H1 (cell line): Measurements from ENCODE around the gene NECTIN1. TPM values are rescaled to one million over a fixed set of nuclear protein-coding genes. Genes with fewer than 3 reads are reported as not detected.

Experiments
- CTCF ChIA-PET: fragments of 300-600 bp; sonication (Branson Sonifier 250); formaldehyde crosslinking; loops from one replicate; lab custom pipeline; 2021; ENCODE audit not compliant: partially characterized antibody; lab: Charles Lee
- POLR2A ChIA-PET: fragments of 300-600 bp; sonication (Branson Sonifier 250); formaldehyde crosslinking; loops from one replicate; lab custom pipeline; 2021; ENCODE audit warnings: inconsistent platforms; ENCODE audit not compliant: partially characterized antibody; lab: Charles Lee
- DNase-seq, 2 experiments: peaks; one replicate each; pipeline versions ENCODE4 v3.0.0 to v3.0.0-alpha.2; 2010 to 2022; ENCODE audit warnings: low spot score in 2 of 2, low read depth in 1 of 2, mixed read lengths in 1 of 2
- FAIRE-seq: peaks from 2 replicates; lab custom pipeline; 2011; peaks lifted over from hg19 to GRCh38; lab: Jason Lieb, UNC
- H2AFZ ChIP-seq: 2 replicates; pipeline ENCODE4 v1.8.1; 2012; ENCODE audit warnings: low read length, inconsistent platforms
- H2AK5ac ChIP-seq: 2 replicates; pipeline ENCODE4 v1.6.1; 2013; ENCODE audit warnings: low read depth, low read length
- H2BK120ac ChIP-seq: replicated peaks from 2 replicates; pipeline ENCODE3; 2013; ENCODE audit warnings: low read depth, low read length, inconsistent platforms
- H2BK12ac ChIP-seq: 2 replicates; pipeline ENCODE4 v1.6.1; 2013; ENCODE audit warnings: low read depth, low read length
- H2BK15ac ChIP-seq: 2 replicates; pipeline ENCODE4 v1.6.1; 2013; ENCODE audit warnings: low read length
- H2BK20ac ChIP-seq: 2 replicates; pipeline ENCODE4 v1.6.1; 2013; ENCODE audit warnings: low read length
- H2BK5ac ChIP-seq: 2 replicates; pipeline ENCODE4 v1.6.1; 2013; ENCODE audit warnings: low read depth, low read length
- H3K14ac ChIP-seq: 2 replicates; pipeline ENCODE4 v1.6.1; 2013; ENCODE audit warnings: inconsistent platforms; ENCODE audit not compliant: insufficient read length
- H3K18ac ChIP-seq: 2 replicates; pipeline ENCODE4 v1.6.1; 2013; ENCODE audit warnings: low read length; ENCODE audit errors: extremely low read depth
- H3K23ac ChIP-seq: 2 replicates; pipeline ENCODE4 v1.6.1; 2013; ENCODE audit warnings: inconsistent platforms; ENCODE audit not compliant: insufficient read length
- H3K23me2 ChIP-seq: 2 replicates; pipeline ENCODE4 v1.6.1; 2013; ENCODE audit warnings: low read depth, low read length
- H3K27ac ChIP-seq: 2 replicates; pipeline ENCODE4 v1.6.1; 2011; ENCODE audit warnings: low read depth, low read length, inconsistent platforms
- H3K27me3 ChIP-seq, 4 experiments: replicated peaks in 1 of 4; 1 replicate in 1 of 4; 2 replicates in 3 of 4; pipeline versions ENCODE4 v1.6.1 to v1.8.1; 2011 to 2013; ENCODE audit warnings: low read length in 3 of 4, mild to moderate bottlenecking in 3 of 4, inconsistent platforms in 2 of 4, mixed read lengths in 2 of 4, moderate library complexity in 1 of 4; ENCODE audit not compliant: control insufficient read depth in 3 of 4, insufficient read depth in 3 of 4; ENCODE audit errors: extremely low read depth in 1 of 4
- H3K36me3 ChIP-seq, 4 experiments: 2 replicates each; pipeline versions ENCODE4 v1.6.1 to v1.8.1; 2011 to 2013; ENCODE audit warnings: mild to moderate bottlenecking in 4 of 4, low read length in 3 of 4, moderate library complexity in 2 of 4, control low read depth in 1 of 4, inconsistent platforms in 1 of 4; ENCODE audit not compliant: insufficient read depth in 4 of 4, control insufficient read depth in 2 of 4
- H3K4ac ChIP-seq: replicated peaks from 2 replicates; pipeline ENCODE3; 2013; ENCODE audit warnings: low read length, low read depth, mixed read lengths, inconsistent platforms; ENCODE audit not compliant: insufficient read length
- H3K4me1 ChIP-seq, 4 experiments: replicated peaks in 1 of 4; 1 replicate in 1 of 4; 2 replicates in 3 of 4; pipeline versions ENCODE4 v1.6.1 to v1.8.1; 2011 to 2013; ENCODE audit warnings: low read length in 3 of 4, inconsistent platforms in 2 of 4, mixed read lengths in 1 of 4; ENCODE audit not compliant: insufficient read depth in 4 of 4, control insufficient read depth in 3 of 4
- H3K4me2 ChIP-seq, 2 experiments: 2 replicates each; pipeline versions ENCODE4 v1.6.1 to v1.8.1; 2011 to 2013; ENCODE audit warnings: low read depth in 2 of 2, low read length in 2 of 2, control low read depth in 1 of 2, inconsistent platforms in 1 of 2, mild to moderate bottlenecking in 1 of 2; ENCODE audit not compliant: insufficient read depth in 1 of 2
- H3K4me3 ChIP-seq, 4 experiments: fragments of 200-600, 300-600 bp in 1 of 4; sonication (generic), shearing (Covaris generic), sonication (Bioruptor Twin) in 1 of 4; 2 replicates each; pipeline versions ENCODE4 v1.5.1 to v1.8.1; 2011 to 2016; ENCODE audit warnings: low read length in 4 of 4, low read depth in 3 of 4, control low read depth in 2 of 4, inconsistent platforms in 2 of 4, mild to moderate bottlenecking in 2 of 4, mixed read lengths in 1 of 4, moderate library complexity in 1 of 4; ENCODE audit not compliant: insufficient read depth in 2 of 4; ENCODE audit errors: extremely low read depth in 1 of 4
- H3K56ac ChIP-seq: replicated peaks from 2 replicates; pipeline ENCODE3; 2013; ENCODE audit warnings: low read depth, mild to moderate bottlenecking, mixed read lengths, low read length, inconsistent platforms; ENCODE audit not compliant: insufficient read length
- H3K79me1 ChIP-seq: 2 replicates; pipeline ENCODE4 v1.6.1; 2013; ENCODE audit warnings: low read depth, low read length, control low read depth
- H3K79me2 ChIP-seq, 2 experiments: 2 replicates each; pipeline versions ENCODE4 v1.6.1 to v1.8.1; 2012 to 2013; ENCODE audit warnings: low read length in 2 of 2, mild to moderate bottlenecking in 2 of 2, inconsistent platforms in 1 of 2; ENCODE audit not compliant: insufficient read depth in 2 of 2, control insufficient read depth in 1 of 2
- H3K9ac ChIP-seq, 4 experiments: replicated peaks in 1 of 4; 1 replicate in 1 of 4; 2 replicates in 3 of 4; pipeline versions ENCODE4 v1.6.1 to v1.8.1; 2011 to 2013; ENCODE audit warnings: low read depth in 3 of 4, low read length in 3 of 4, control low read depth in 2 of 4, mild to moderate bottlenecking in 2 of 4, moderate library complexity in 2 of 4, inconsistent platforms in 1 of 4; ENCODE audit errors: extremely low read depth in 1 of 4
- H3K9me3 ChIP-seq, 2 experiments: 2 replicates each; pipeline versions ENCODE4 v1.6.1 to v1.8.1; 2012 to 2013; ENCODE audit warnings: mild to moderate bottlenecking in 2 of 2, moderate library complexity in 2 of 2, control low read depth in 1 of 2, inconsistent platforms in 1 of 2, low read depth in 1 of 2, low read length in 1 of 2, mixed read lengths in 1 of 2; ENCODE audit not compliant: insufficient read depth in 2 of 2
- H4K20me1 ChIP-seq, 2 experiments: replicated peaks in 1 of 2; 2 replicates each; pipeline versions ENCODE3 to v1.8.1; 2011 to 2013; ENCODE audit warnings: inconsistent platforms in 2 of 2, low read length in 2 of 2, mild to moderate bottlenecking in 1 of 2; ENCODE audit not compliant: insufficient read depth in 2 of 2, control insufficient read depth in 1 of 2
- H4K5ac ChIP-seq: 2 replicates; pipeline ENCODE4 v1.6.1; 2013; ENCODE audit warnings: low read length, low read depth, mixed read lengths, inconsistent platforms; ENCODE audit not compliant: insufficient read length
- H4K8ac ChIP-seq: 2 replicates; pipeline ENCODE4 v1.8.0; 2013; ENCODE audit warnings: mild to moderate bottlenecking, moderate library complexity, low read length, inconsistent platforms; ENCODE audit not compliant: insufficient read depth; ENCODE audit errors: extremely low read depth
- H4K91ac ChIP-seq: replicated peaks from 2 replicates; pipeline ENCODE3; 2013; ENCODE audit warnings: low read length, mixed read lengths, inconsistent platforms; ENCODE audit not compliant: insufficient read length
- BRCA1 ChIP-seq: IDR thresholded peaks from 2 replicates; pipeline ENCODE4 v1.6.1; 2012; ENCODE audit warnings: low read depth, low read length, improper control_type of control experiment
- CBX5 ChIP-seq: fragments of 300-800, 300-1000 bp; sonication (generic); IDR thresholded peaks from 2 replicates; pipeline ENCODE4 v1.7.1; 2016; ENCODE audit warnings: antibody characterized with exemption, low read length, low read depth
- EZH2 ChIP-seq: fragments of 200-600 bp; sonication (generic); IDR thresholded peaks from 2 replicates; pipeline ENCODE4 v1.7.1; 2012; ENCODE audit warnings: low read depth, mild to moderate bottlenecking, moderate library complexity, low read length, inconsistent platforms; ENCODE audit not compliant: severe bottlenecking
- JUN ChIP-seq: IDR thresholded peaks from 2 replicates; pipeline ENCODE4 v1.6.1; 2011; ENCODE audit warnings: low read depth, mild to moderate bottlenecking, improper control_type of control experiment, low read length
- NANOG ChIP-seq: IDR thresholded peaks from 2 replicates; pipeline ENCODE4 v1.6.1; 2011; ENCODE audit warnings: low read length, low read depth, mild to moderate bottlenecking, inconsistent platforms; ENCODE audit not compliant: insufficient read depth, poor library complexity, severe bottlenecking
- RAD21 ChIP-seq, 2 experiments: IDR thresholded peaks in 1 of 2; conservative IDR thresholded peaks in 1 of 2; 2 replicates each; pipeline ENCODE4 v1.6.1; 2011; ENCODE audit warnings: low read depth in 2 of 2, low read length in 2 of 2, improper control_type of control experiment in 1 of 2, inconsistent platforms in 1 of 2, mild to moderate bottlenecking in 1 of 2, moderate library complexity in 1 of 2
- RBBP5 ChIP-seq: IDR thresholded peaks from 2 replicates; pipeline ENCODE4 v1.7.1; 2012; ENCODE audit warnings: low read depth, mild to moderate bottlenecking, inconsistent platforms, low read length, moderate library complexity, borderline replicate concordance
- RNF2 ChIP-seq: fragments of 200-900, 300-1000 bp; sonication (generic); IDR thresholded peaks from 2 replicates; pipeline ENCODE4 v1.7.1; 2016; ENCODE audit warnings: borderline replicate concordance, low read depth, mild to moderate bottlenecking, antibody characterized with exemption, low read length; ENCODE audit not compliant: poor library complexity, severe bottlenecking; ENCODE audit errors: missing control alignments
- SIN3A ChIP-seq, 2 experiments: IDR thresholded peaks in 1 of 2; conservative IDR thresholded peaks in 1 of 2; 2 replicates each; pipeline ENCODE4 v1.6.1; 2011 to 2012; ENCODE audit warnings: low read length in 2 of 2, improper control_type of control experiment in 1 of 2, low read depth in 1 of 2, mild to moderate bottlenecking in 1 of 2
- USF2 ChIP-seq: IDR thresholded peaks from 2 replicates; pipeline ENCODE4 v1.6.1; 2011; ENCODE audit warnings: low read length, improper control_type of control experiment
- ZNF274 ChIP-seq: IDR thresholded peaks from 2 replicates; pipeline ENCODE4 v1.7.0; 2012; ENCODE audit warnings: low read length, borderline replicate concordance; ENCODE audit errors: extremely low read depth
- WGBS, 2 experiments: shearing (Covaris generic) in 1 of 2; methylation state at CpG; one replicate each; pipeline versions ENCODE4 v1.1.6 to v1.1.7; 2013 to 2015; ENCODE audit warnings: low lambda C conversion rate in 2 of 2, mixed read lengths in 2 of 2, inconsistent platforms in 1 of 2, low coverage in 1 of 2, missing lambda C conversion rate in 1 of 2; ENCODE audit not compliant: insufficient replicate concordance in 2 of 2, insufficient coverage in 1 of 2, insufficient read length in 1 of 2; ENCODE audit errors: extremely low coverage in 1 of 2, missing lambda C conversion rate in 1 of 2; 5-methylcytosine and 5-hydroxymethylcytosine counted together
- polyA plus RNA-seq, 7 experiments: library from polyadenylated mRNA; depleted of rRNA in 3 of 7; stranded (reverse) in 5 of 7; unstranded in 2 of 7; fragments of >200 nt in 5 of 7; fragments of 200-250 nt in 2 of 7; gene quantifications; 1 replicate in 5 of 7; 2 replicates in 1 of 7; 4 replicates in 1 of 7; pipeline versions ENCODE4 v1.2.1 to v1.2.3, GENCODE V29; 2011 to 2013; ENCODE audit warnings: missing spikeins in 2 of 7, mixed read lengths in 2 of 7
- total RNA-seq: library from RNA; stranded (reverse); fragmentation: NEBNext Ultra II Directional; extraction: Animal tissue kit (Norgen Biotek cat#: 25700); gene quantifications from 2 replicates; pipeline ENCODE4 v1.2.1, GENCODE V29; 2021

NECTIN1 gene
- total and polyA plus RNA-seq, 2 of the 8 experiments (the other 6 are each of a cell fraction or from before 2014, with no cell fraction given) = 43.2 to 97.7 TPM

DNA sequence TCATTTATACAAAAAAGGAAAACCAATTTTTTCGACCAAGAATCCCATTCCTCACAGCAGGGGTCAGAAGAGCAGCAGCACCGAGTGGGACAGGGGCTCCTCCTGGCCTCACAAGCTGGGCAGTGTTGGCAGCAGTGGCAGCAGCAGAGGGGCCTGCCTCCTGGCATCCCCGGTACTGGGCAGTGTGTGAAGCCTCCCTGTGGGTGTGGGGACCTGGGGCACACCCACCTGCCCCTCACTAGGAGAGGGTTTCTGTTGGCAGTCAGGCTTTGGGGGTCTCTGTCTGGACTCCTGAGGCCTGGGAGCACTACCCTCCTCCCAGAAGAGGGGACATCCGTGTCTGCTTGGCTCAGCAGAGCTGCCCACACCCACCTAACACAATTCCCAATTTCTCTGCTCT lies 67.8 kb downstream of the NECTIN1 start:
- Histone ChIP-seq H2BK120ac (no peak overlapping the region), H2AFZ (no peak overlapping the region), H2BK5ac (no peak overlapping the region; the same call in 1 of the 2 replicates), H4K5ac (no peak overlapping the region), H4K8ac (no peak overlapping the region; the same call in 1 of the 2 replicates), H3K79me2 (no peaks in the 10 kb centered on the region), H2BK12ac (no peak overlapping the region), H3K9me3 (no peaks in the 10 kb centered on the region), H2AK5ac (no peak overlapping the region), H4K20me1 (peaks cover 6 to 14% of the 10 kb centered on the region in 2 experiments), H3K23me2 (no peaks in the 10 kb centered on the region), H3K36me3 (peaks cover 0 to 6% (median 3%) of the 10 kb centered on the region in 4 experiments; a peak in 4 of 8 replicates), H3K23ac (no peak overlapping the region), H3K4me3 (no peak overlapping the region), H3K14ac (no peak overlapping the region), H2BK20ac (no peak overlapping the region), H3K79me1 (no peaks in the 10 kb centered on the region), H4K91ac (no peak overlapping the region), H3K9ac (no peak overlapping the region), H3K27ac (no peak overlapping the region), H3K56ac (no peak overlapping the region), H3K4me2 (no peak overlapping the region), H3K18ac (no peak overlapping the region), H3K27me3 (no peaks in the 10 kb centered on the region; a peak in 1 of 7 replicates), H3K4me1 (peaks cover 2 to 16% (median 12%) of the 10 kb centered on the region in 4 experiments; a peak in 6 of 7 replicates), H2BK15ac (no peak overlapping the region), H3K4ac (no peak overlapping the region)
- WGBS, 2 experiments = 83% methylated on average over 4 of the region's 4 CpGs; no CpG with 5 or more reads in 1 of the 2 experiments
- FAIRE-seq (no peak), DNase-seq (no peak)
- POLR2A ChIA-PET = interaction anchor here (0.5 kb wide), 1 partner anchor 18 kb away, joined by 4 read pairs; no protein-coding TSS in a partner anchor
- CTCF ChIA-PET = interaction anchor here (1.0 to 3.4 kb wide), 4 partner anchors 19 to 447 kb away, joined by 3 to 12 read pairs (median 6); no protein-coding TSS in a partner anchor
- TF ChIP-seq JUN (no peak), RAD21 (IDR thresholded peaks at IDR 0.05 in 1 of 2, conservative IDR thresholded peaks at IDR 0.05 in 1 of 2; ENCODE audit: low read depth in 2 of 2, low read length in 2 of 2) (no peak), RBBP5 (no peak), RNF2 (no peak), SIN3A (conservative IDR thresholded peaks at IDR 0.05 in 1 of 2, IDR thresholded peaks at IDR 0.05 in 1 of 2; ENCODE audit: low read depth in 1 of 2, low read length in 2 of 2) (no peak), USF2 (no peak), BRCA1 (no peak), NANOG (no peak), EZH2 (no peak), ZNF274 (no peak), CBX5 (no peak)
